ENCODE results near the gene TRIM63. TPM values are rescaled to one million over a fixed set of nuclear protein-coding genes. Genes with fewer than 3 reads are reported as not detected.

The TRIM63 gene
- total and polyA plus RNA-seq, 2 of the 8 experiments (the other 6 are each of a cell fraction or from before 2014, with no cell fraction given): not detected

GRCh38 chr1:26036756-26037281, 30.6 kb downstream of the TRIM63 start:
- DNase-seq (ENCODE audit: low read depth in 1 of 2, low spot score in 2 of 2) (no peak), FAIRE-seq (no peak)
- Histone ChIP-seq H3K56ac (replicated peaks; ENCODE audit: insufficient read length, low read depth, low read length) (no peak overlapping the region), H4K91ac (replicated peaks; ENCODE audit: insufficient read length, low read length) (no peak overlapping the region), H2BK20ac (ENCODE audit: low read length) (no peak overlapping the region), H3K4me1 (replicated peaks in 1 of 4; ENCODE audit: control insufficient read depth in 3 of 4, insufficient read depth in 4 of 4, low read length in 3 of 4) (peaks cover 0 to 8% (median 6%) of the 10 kb centered on the region in 4 experiments; a peak in 5 of 7 replicates), H2BK5ac (ENCODE audit: low read depth, low read length) (no peak overlapping the region), H3K27me3 (replicated peaks in 1 of 4; ENCODE audit: control insufficient read depth in 3 of 4, extremely low read depth in 1 of 4, insufficient read depth in 3 of 4, low read length in 3 of 4) (peaks cover 6 to 30% (median 20%) of the 10 kb centered on the region in 4 experiments; a peak in 6 of 7 replicates), H3K27ac (ENCODE audit: low read depth, low read length) (no peak overlapping the region), H4K5ac (ENCODE audit: insufficient read length, low read depth, low read length) (no peak overlapping the region), H2BK15ac (ENCODE audit: low read length) (no peak overlapping the region), H4K20me1 (replicated peaks in 1 of 2; ENCODE audit: control insufficient read depth in 1 of 2, insufficient read depth in 2 of 2, low read length in 2 of 2) (peaks cover 0 to 1% of the 10 kb centered on the region in 2 experiments), H3K4ac (replicated peaks; ENCODE audit: insufficient read length, low read depth, low read length) (no peak overlapping the region), H3K23me2 (ENCODE audit: low read depth, low read length) (peaks cover 9% of the 10 kb centered on the region; the same call in 1 of the 2 replicates), H2BK12ac (ENCODE audit: low read depth, low read length) (no peak overlapping the region), H3K4me3 (ENCODE audit: extremely low read depth in 1 of 4, insufficient read depth in 2 of 4, low read depth in 3 of 4, low read length in 4 of 4) (no peak overlapping the region), H2BK120ac (replicated peaks; ENCODE audit: low read depth, low read length) (no peak overlapping the region), H3K4me2 (ENCODE audit: insufficient read depth in 1 of 2, low read depth in 2 of 2, low read length in 2 of 2) (no peak overlapping the region; a peak in 1 of 4 replicates), H3K79me2 (ENCODE audit: control insufficient read depth in 1 of 2, insufficient read depth in 2 of 2, low read length in 2 of 2) (no peaks in the 10 kb centered on the region), H2AK5ac (ENCODE audit: low read depth, low read length) (no peak overlapping the region), H3K36me3 (ENCODE audit: control insufficient read depth in 2 of 4, insufficient read depth in 4 of 4, low read length in 3 of 4) (no peaks in the 10 kb centered on the region), H4K8ac (ENCODE audit: extremely low read depth, insufficient read depth, low read length) (no peak overlapping the region), H3K9ac (replicated peaks in 1 of 4; ENCODE audit: extremely low read depth in 1 of 4, low read depth in 3 of 4, low read length in 3 of 4) (no peak overlapping the region), H3K14ac (ENCODE audit: insufficient read length) (no peak overlapping the region), H3K23ac (ENCODE audit: insufficient read length) (no peak overlapping the region), H3K9me3 (ENCODE audit: insufficient read depth in 2 of 2, low read depth in 1 of 2, low read length in 1 of 2) (no peaks in the 10 kb centered on the region), H3K18ac (ENCODE audit: extremely low read depth, low read length) (no peak overlapping the region), H3K79me1 (ENCODE audit: low read depth, low read length) (no peaks in the 10 kb centered on the region), H2AFZ (ENCODE audit: low read length) (no peak overlapping the region)
- WGBS, 2 experiments (ENCODE audit: extremely low coverage in 1 of 2, insufficient coverage in 1 of 2, insufficient read length in 1 of 2, insufficient replicate concordance in 2 of 2, low coverage in 1 of 2, low lambda C conversion rate in 2 of 2, missing lambda C conversion rate in 1 of 2): 88% methylated on average over 10 of the region's 11 CpGs; no CpG with 5 or more reads in 1 of the 2 experiments
- POLR2A ChIA-PET (ENCODE audit: partially characterized antibody): interaction anchor here (1.3 to 2.0 kb wide), 4 partner anchors 9 to 135 kb away, joined by 3 to 10 read pairs (median 5); partner anchors contain the start of genes SLC30A2 and ZNF593OS
- CTCF ChIA-PET (ENCODE audit: partially characterized antibody): interaction anchor here (0.8 to 6.5 kb wide), 24 partner anchors 8 to 464 kb away, joined by 3 to 56 read pairs (median 8); partner anchors contain the start of genes EXTL1, SLC30A2 and TRIM63
- TF ChIP-seq YY1 (IDR thresholded peaks at IDR 0.05; ENCODE audit: low read depth, low read length): no peak
- no peak for TF ChIP-seq RBBP5 (IDR thresholded peaks at IDR 0.05; ENCODE audit: borderline replicate concordance, low read depth, low read length)
- no peak for TF ChIP-seq BRCA1 (IDR thresholded peaks at IDR 0.05; ENCODE audit: low read depth, low read length)
- TF ChIP-seq NRF1 (IDR thresholded peaks at IDR 0.05; ENCODE audit: low read depth, low read length): no peak
- no peak for TF ChIP-seq JUN (IDR thresholded peaks at IDR 0.05; ENCODE audit: low read depth, low read length)
- TF ChIP-seq KDM1A (IDR thresholded peaks at IDR 0.05; ENCODE audit: borderline replicate concordance, low read length): no peak
- no peak for TF ChIP-seq SUZ12 (IDR thresholded peaks at IDR 0.05; ENCODE audit: low read length)
- TF ChIP-seq CHD2 (IDR thresholded peaks at IDR 0.05; ENCODE audit: low read length): no peak
- TF ChIP-seq SRF (IDR thresholded peaks at IDR 0.05; ENCODE audit: low read depth, low read length): no peak
- no peak for TF ChIP-seq SIX5 (IDR thresholded peaks at IDR 0.05; ENCODE audit: low read depth, low read length)
- no peak for TF ChIP-seq TEAD4 (IDR thresholded peaks at IDR 0.05; ENCODE audit: low read depth, low read length)
- no peak for TF ChIP-seq SIRT6 (IDR thresholded peaks at IDR 0.05; ENCODE audit: low read length)
- TF ChIP-seq E2F6 (IDR thresholded peaks at IDR 0.05): no peak
- no peak for TF ChIP-seq CREB1 (IDR thresholded peaks at IDR 0.05)

Measured in H1 (cell line).